GM12873 (cell line): ENCODE results near the gene ST3GAL6.

Experiments
- TF ChIP-seq, protein P1 (sequence below): IDR thresholded peaks from 2 replicates; pipeline ENCODE4 v1.5.1; 2012; ENCODE audit warnings: low read depth, mild to moderate bottlenecking, moderate library complexity, low read length, control low read depth; ENCODE audit not compliant: insufficient read depth; ENCODE audit errors: missing control alignments

Gene ST3GAL6

DNA sequence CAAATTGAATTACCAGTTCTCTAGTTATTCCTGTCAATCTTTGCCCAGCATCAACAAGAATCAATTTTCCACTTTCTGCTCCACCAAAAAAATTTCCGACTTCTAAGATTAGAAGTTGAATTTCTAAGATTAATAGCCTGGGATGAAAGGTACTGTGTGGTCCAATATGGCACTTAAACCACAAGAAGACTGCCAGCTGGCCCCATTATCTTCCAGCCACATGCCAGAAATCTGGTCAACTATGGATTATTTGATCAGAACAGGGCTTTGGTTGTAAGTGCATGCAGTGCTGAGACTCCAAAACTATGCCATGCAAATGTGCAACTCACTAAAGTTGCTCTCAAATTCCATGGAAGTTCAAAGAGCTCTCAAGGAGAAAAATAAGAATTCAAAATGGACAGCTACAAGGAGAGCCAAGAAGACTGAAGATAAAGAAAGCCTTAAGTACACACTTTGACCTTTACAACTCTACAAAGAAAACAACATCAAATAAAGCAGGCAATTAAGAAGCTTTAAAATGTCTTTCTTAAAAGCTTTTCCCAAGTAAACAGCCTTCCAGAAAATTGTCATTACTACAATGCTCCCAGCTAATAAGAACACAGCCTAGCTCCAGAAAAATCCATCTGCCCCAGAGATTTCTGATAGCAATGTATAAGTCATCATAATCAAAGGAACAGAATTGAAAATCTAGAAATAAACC lies 64.2 kb downstream of the ST3GAL6 start:
- TF ChIP-seq, protein P1, sequence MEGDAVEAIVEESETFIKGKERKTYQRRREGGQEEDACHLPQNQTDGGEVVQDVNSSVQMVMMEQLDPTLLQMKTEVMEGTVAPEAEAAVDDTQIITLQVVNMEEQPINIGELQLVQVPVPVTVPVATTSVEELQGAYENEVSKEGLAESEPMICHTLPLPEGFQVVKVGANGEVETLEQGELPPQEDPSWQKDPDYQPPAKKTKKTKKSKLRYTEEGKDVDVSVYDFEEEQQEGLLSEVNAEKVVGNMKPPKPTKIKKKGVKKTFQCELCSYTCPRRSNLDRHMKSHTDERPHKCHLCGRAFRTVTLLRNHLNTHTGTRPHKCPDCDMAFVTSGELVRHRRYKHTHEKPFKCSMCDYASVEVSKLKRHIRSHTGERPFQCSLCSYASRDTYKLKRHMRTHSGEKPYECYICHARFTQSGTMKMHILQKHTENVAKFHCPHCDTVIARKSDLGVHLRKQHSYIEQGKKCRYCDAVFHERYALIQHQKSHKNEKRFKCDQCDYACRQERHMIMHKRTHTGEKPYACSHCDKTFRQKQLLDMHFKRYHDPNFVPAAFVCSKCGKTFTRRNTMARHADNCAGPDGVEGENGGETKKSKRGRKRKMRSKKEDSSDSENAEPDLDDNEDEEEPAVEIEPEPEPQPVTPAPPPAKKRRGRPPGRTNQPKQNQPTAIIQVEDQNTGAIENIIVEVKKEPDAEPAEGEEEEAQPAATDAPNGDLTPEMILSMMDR, result no peak

DNA sequence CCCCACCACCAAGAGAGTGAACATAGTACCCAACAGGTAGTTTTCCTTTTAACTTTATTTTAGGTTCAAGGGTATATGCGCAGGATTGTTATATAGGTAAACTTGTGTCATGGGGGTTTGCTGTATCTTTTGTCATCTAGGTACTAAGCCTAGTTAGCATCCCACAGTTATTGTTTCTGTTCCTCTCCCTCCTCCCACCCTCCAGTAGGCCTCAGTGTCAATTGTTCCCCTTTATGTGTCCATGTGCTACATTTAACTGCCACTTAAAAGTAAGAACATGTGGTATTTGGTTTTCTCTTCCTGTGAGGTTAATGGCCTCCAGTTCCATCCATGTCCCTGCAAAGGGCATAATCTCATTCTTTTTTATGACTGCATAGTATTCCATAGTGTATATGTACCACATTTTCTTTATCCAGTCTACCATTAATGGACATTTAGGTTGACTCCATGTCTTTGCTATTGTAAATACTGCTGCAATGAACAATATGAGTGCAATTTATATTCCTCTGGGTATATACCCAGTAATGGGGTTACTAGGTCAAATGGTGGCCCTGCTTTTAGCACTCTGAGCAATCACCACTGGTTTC lies 66.2 kb downstream of the ST3GAL6 start:
- TF ChIP-seq, protein P1, result no peak

DNA sequence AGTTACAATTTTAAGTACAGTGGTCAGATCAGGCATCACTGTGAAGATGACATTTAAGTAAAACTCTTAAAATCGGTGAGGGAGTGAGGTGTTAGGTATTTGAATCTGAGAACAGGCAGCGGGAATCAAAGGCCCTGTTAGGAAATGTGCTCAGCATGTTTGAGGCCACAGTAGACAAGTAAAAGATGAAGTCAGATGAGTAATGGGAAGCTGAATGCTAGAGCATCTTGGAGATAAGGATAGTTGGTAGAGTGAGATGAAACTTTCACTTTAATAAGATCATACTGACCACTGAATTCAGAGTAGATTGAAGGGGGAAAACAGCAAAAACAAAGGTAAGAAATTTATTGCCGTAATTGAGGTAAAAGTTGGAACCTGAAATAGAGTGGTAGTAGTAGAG lies 76.7 kb downstream of the ST3GAL6 start:
- TF ChIP-seq, protein P1, result no peak

DNA sequence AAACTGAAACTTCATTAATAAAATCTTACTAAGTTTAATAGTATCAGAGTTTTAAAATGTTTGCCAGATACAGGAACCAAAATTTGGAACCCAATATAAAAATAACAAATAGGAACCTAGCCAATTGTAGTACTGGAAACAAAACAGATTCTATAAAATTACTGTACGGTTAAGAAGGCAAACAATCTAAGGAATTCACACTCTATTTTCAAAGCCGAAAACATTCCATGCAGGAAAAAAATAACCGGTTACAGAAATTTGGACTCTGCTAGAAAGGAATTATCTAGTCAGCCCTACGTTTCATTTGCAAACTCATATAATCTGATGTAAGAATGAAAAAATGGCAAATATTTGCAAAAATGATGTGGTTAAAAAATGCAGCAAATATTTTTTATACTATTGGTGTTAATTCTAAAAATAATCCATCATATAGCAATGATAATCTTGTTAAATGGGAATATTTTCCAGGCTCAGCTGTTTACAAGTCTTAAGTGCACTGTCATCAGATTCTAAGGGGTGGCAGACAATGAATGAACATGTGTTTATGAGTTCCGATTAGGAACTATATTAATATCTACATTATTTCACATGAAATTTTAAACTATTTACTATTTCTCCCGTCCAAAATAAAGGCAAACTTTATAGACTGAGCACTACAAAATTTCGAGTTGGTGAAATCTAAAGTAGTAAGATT lies 80.3 kb downstream of the ST3GAL6 start:
- TF ChIP-seq, protein P1, result no peak
